Caco-2 (cell line): Measurements from ENCODE around the gene BATF3. TPM values are rescaled to one million over a fixed set of nuclear protein-coding genes. Genes with fewer than 3 reads are reported as not detected.

Source experiments
- BruUV-seq: library from RNA; stranded (reverse); fragments of 400-500 nt; replicated peaks from 2 replicates; lab custom pipeline; 2021; lab: Mats Ljungman, UMichigan
- CTCF ChIA-PET: fragments of 300-600 bp; sonication (Branson Sonifier 250); formaldehyde crosslinking; loops from one replicate; lab custom pipeline; 2022; ENCODE audit warnings: antibody characterized with exemption; lab: Charles Lee
- POLR2A ChIA-PET: fragments of 300-600 bp; sonication (Branson Sonifier 250); formaldehyde crosslinking; loops from one replicate; lab custom pipeline; 2022; ENCODE audit warnings: antibody characterized with exemption; lab: Charles Lee
- DNase-seq, 2 experiments: peaks; one replicate each; pipeline versions ENCODE4 v3.0.0 to v3.0.0-alpha.2; 2020 to 2022
- H3K27me3 ChIP-seq: replicated peaks from 2 replicates; pipeline ENCODE4 v1.6.0; 2011; ENCODE audit warnings: low read length; ENCODE audit not compliant: control insufficient read depth, insufficient read depth
- H3K36me3 ChIP-seq: 2 replicates; pipeline ENCODE4 v1.5.1; 2011; ENCODE audit warnings: low read length; ENCODE audit not compliant: control insufficient read depth, insufficient read depth
- H3K4me1 ChIP-seq: fragments of 250-450 bp; sonication (Bioruptor Pico); 2 replicates; pipeline ENCODE4 v1.5.1; 2020; ENCODE audit warnings: mild to moderate bottlenecking
- H3K4me3 ChIP-seq: 2 replicates; pipeline ENCODE4 v1.5.1; 2011; ENCODE audit warnings: low read depth, mild to moderate bottlenecking, control low read depth, low read length
- H3K9me3 ChIP-seq: fragments of 250-450 bp; sonication (Bioruptor Pico); 2 replicates; pipeline ENCODE4 v1.5.1; 2020; ENCODE audit warnings: mild to moderate bottlenecking, moderate library complexity
- H3K27ac Mint-ChIP-seq: one replicate; pipeline ENCODE4 v1.8.0; 2022; ENCODE audit warnings: mixed read lengths; ENCODE audit not compliant: unreplicated experiment
- H3K27me3 Mint-ChIP-seq: one replicate; pipeline ENCODE4 v1.8.0; 2022; ENCODE audit warnings: mixed read lengths; ENCODE audit not compliant: insufficient read depth, unreplicated experiment
- H3K36me3 Mint-ChIP-seq: one replicate; pipeline ENCODE4 v1.8.0; 2022; ENCODE audit warnings: mild to moderate bottlenecking, mixed read lengths; ENCODE audit not compliant: insufficient read depth, unreplicated experiment
- H3K4me1 Mint-ChIP-seq: one replicate; pipeline ENCODE4 v1.8.0; 2022; ENCODE audit warnings: low read depth, mixed read lengths; ENCODE audit not compliant: unreplicated experiment
- H3K4me3 Mint-ChIP-seq: one replicate; pipeline ENCODE4 v1.8.0; 2022; ENCODE audit warnings: mild to moderate bottlenecking, moderate library complexity, mixed read lengths; ENCODE audit not compliant: unreplicated experiment
- H3K9me3 Mint-ChIP-seq: one replicate; pipeline ENCODE4 v1.8.0; 2022; ENCODE audit warnings: mixed read lengths; ENCODE audit not compliant: unreplicated experiment
- CTCF ChIP-seq, 2 experiments: fragments of 200-600 bp in 1 of 2; IDR thresholded peaks; 1 replicate in 1 of 2; 2 replicates in 1 of 2; pipeline versions ENCODE4 v1.5.1 to v1.8.0; 2011 to 2022; ENCODE audit warnings: antibody characterized with exemption in 1 of 2, control low read depth in 1 of 2, inconsistent platforms in 1 of 2, low read depth in 1 of 2, low read length in 1 of 2, mild to moderate bottlenecking in 1 of 2, moderate library complexity in 1 of 2; ENCODE audit not compliant: insufficient read depth in 1 of 2, severe bottlenecking in 1 of 2, unreplicated experiment in 1 of 2
- intact Hi-C: fragments of 100-400 bp; cut with micrococcal nuclease; formaldehyde crosslinking; loops from one replicate; pipeline ENCODE4 v1.10.0; 2022; ENCODE audit not compliant: unreplicated experiment
- total RNA-seq: library from RNA; stranded (reverse); gene quantifications from 2 replicates; pipeline ENCODE4 v1.2.3, GENCODE V29; 2022

BATF3 gene
- total RNA-seq, 1 experiment from 2014 or later, result 0.23 TPM

GRCh38 chr1:212686069-212686468, 13.6 kb downstream of the BATF3 start:
- intact Hi-C loops, result no loop called here
- POLR2A ChIA-PET, result no interaction called here
- no peaks in the 10 kb centered on the region for H3K36me3 ChIP-seq
- Mint-ChIP-seq H3K9me3 (no peaks in the 10 kb centered on the region), H3K27me3 (peaks cover 15% of the 10 kb centered on the region), H3K4me3 (no peak overlapping the region), H3K4me1 (peaks cover 3% of the 10 kb centered on the region), H3K27ac (no peak overlapping the region), H3K36me3 (no peaks in the 10 kb centered on the region)
- H3K9me3 ChIP-seq, result no peaks in the 10 kb centered on the region
- no TSS peak for BruUV-seq
- no peak for DNase-seq
- H3K4me1 ChIP-seq, result no peaks in the 10 kb centered on the region
- peaks cover 3% of the 10 kb centered on the region for H3K27me3 ChIP-seq
- TF ChIP-seq CTCF (IDR thresholded peaks at IDR 0.05; ENCODE audit: insufficient read depth in 1 of 2, low read depth in 1 of 2, low read length in 1 of 2, severe bottlenecking in 1 of 2, unreplicated experiment in 1 of 2), result no peak
- no peak overlapping the region for H3K4me3 ChIP-seq
- CTCF ChIA-PET, result interaction anchor here (1.3 kb wide), 1 partner anchor 21 kb away, joined by 3 read pairs; no protein-coding TSS in a partner anchor

GRCh38 chr1:212685429-212685828, 14.2 kb downstream of the BATF3 start:
- H3K4me3 ChIP-seq, result no peak overlapping the region
- no peaks in the 10 kb centered on the region for H3K9me3 ChIP-seq
- intact Hi-C loops, result no loop called here
- peaks cover 3% of the 10 kb centered on the region for H3K27me3 ChIP-seq
- DNase-seq, result no peak
- no peaks in the 10 kb centered on the region for H3K4me1 ChIP-seq
- POLR2A ChIA-PET, result no interaction called here
- peaks cover 17% of the 10 kb centered on the region for H3K27me3 Mint-ChIP-seq
- H3K4me1 Mint-ChIP-seq, result peaks cover 8% of the 10 kb centered on the region
- TF ChIP-seq CTCF (IDR thresholded peaks at IDR 0.05; ENCODE audit: insufficient read depth in 1 of 2, low read depth in 1 of 2, low read length in 1 of 2, severe bottlenecking in 1 of 2, unreplicated experiment in 1 of 2), result no peak
- H3K9me3 Mint-ChIP-seq, result no peaks in the 10 kb centered on the region
- CTCF ChIA-PET, result no interaction called here
- H3K36me3 ChIP-seq, result no peaks in the 10 kb centered on the region
- no peak overlapping the region for H3K27ac Mint-ChIP-seq
- no peak overlapping the region for H3K4me3 Mint-ChIP-seq
- no TSS peak for BruUV-seq
- no peaks in the 10 kb centered on the region for H3K36me3 Mint-ChIP-seq

GRCh38 chr1:212684521-212685090, 15.0 kb downstream of the BATF3 start:
- peaks cover 2% of the 10 kb centered on the region for H3K27me3 ChIP-seq
- no peaks in the 10 kb centered on the region for H3K4me1 ChIP-seq
- no peak overlapping the region for H3K4me3 Mint-ChIP-seq
- ChIA-PET POLR2A (no interaction called here), CTCF (no interaction called here)
- BruUV-seq, result no TSS peak
- H3K4me3 ChIP-seq, result no peak overlapping the region
- H3K9me3 ChIP-seq, result no peaks in the 10 kb centered on the region
- no peak for DNase-seq
- H3K27me3 Mint-ChIP-seq, result peaks cover 17% of the 10 kb centered on the region
- H3K36me3 Mint-ChIP-seq, result no peaks in the 10 kb centered on the region
- peaks cover 15% of the 10 kb centered on the region for H3K4me1 Mint-ChIP-seq
- no peak for TF ChIP-seq CTCF (IDR thresholded peaks at IDR 0.05; ENCODE audit: insufficient read depth in 1 of 2, low read depth in 1 of 2, low read length in 1 of 2, severe bottlenecking in 1 of 2, unreplicated experiment in 1 of 2)
- no peaks in the 10 kb centered on the region for H3K36me3 ChIP-seq
- intact Hi-C loops, result no loop called here
- no peaks in the 10 kb centered on the region for H3K9me3 Mint-ChIP-seq
- H3K27ac Mint-ChIP-seq, result no peak overlapping the region
